H9 (cell line): ENCODE data around the gene KCTD1. TPM values are rescaled to one million over a fixed set of nuclear protein-coding genes. Genes with fewer than 3 reads are reported as not detected.

Experiments
- DNase-seq: peaks from one replicate; pipeline ENCODE4 v3.0.0-alpha.2; 2017
- H2AFZ ChIP-seq: one replicate; pipeline ENCODE4 v1.6.1; 2013; ENCODE audit warnings: mild to moderate bottlenecking, low read length, control low read depth, moderate library complexity
- H2AK5ac ChIP-seq: 2 replicates; pipeline ENCODE4 v1.6.1; 2013; ENCODE audit warnings: low read length, control low read depth, mixed read lengths; ENCODE audit not compliant: insufficient read length
- H2BK120ac ChIP-seq: one replicate; pipeline ENCODE4 v1.6.1; 2013; ENCODE audit warnings: low read depth, mild to moderate bottlenecking, low read length, control low read depth, inconsistent platforms; ENCODE audit not compliant: poor library complexity, severe bottlenecking
- H2BK12ac ChIP-seq: 2 replicates; pipeline ENCODE4 v1.6.1; 2013; ENCODE audit warnings: low read length, control low read depth, mixed read lengths, low read depth; ENCODE audit not compliant: insufficient read length
- H2BK15ac ChIP-seq: 2 replicates; pipeline ENCODE4 v1.6.1; 2013; ENCODE audit warnings: low read depth, low read length, control low read depth
- H2BK20ac ChIP-seq: one replicate; pipeline ENCODE4 v1.6.1; 2013; ENCODE audit warnings: low read depth, mild to moderate bottlenecking, low read length, control low read depth, inconsistent platforms; ENCODE audit not compliant: poor library complexity, severe bottlenecking
- H2BK5ac ChIP-seq: 2 replicates; pipeline ENCODE4 v1.6.1; 2013; ENCODE audit warnings: low read length, control low read depth, mixed read lengths; ENCODE audit not compliant: insufficient read length
- H3K14ac ChIP-seq: 2 replicates; pipeline ENCODE4 v1.6.1; 2013; ENCODE audit warnings: low read length, control low read depth; ENCODE audit not compliant: insufficient read depth
- H3K18ac ChIP-seq: 2 replicates; pipeline ENCODE4 v1.6.1; 2013; ENCODE audit warnings: low read depth, mild to moderate bottlenecking, mixed read lengths, low read length, control low read depth; ENCODE audit not compliant: insufficient read length
- H3K23ac ChIP-seq: 2 replicates; pipeline ENCODE4 v1.6.1; 2013; ENCODE audit warnings: low read length, control low read depth, mixed read lengths, low read depth; ENCODE audit not compliant: insufficient read length
- H3K23me2 ChIP-seq: 2 replicates; pipeline ENCODE4 v1.6.1; 2013; ENCODE audit warnings: low read depth, mild to moderate bottlenecking, mixed read lengths, low read length, control low read depth; ENCODE audit not compliant: insufficient read length, poor library complexity, severe bottlenecking
- H3K27ac ChIP-seq: 2 replicates; pipeline ENCODE4 v1.5.1; 2013; ENCODE audit warnings: low read length, control low read depth, mixed read lengths, low read depth; ENCODE audit not compliant: insufficient read length
- H3K27me3 ChIP-seq: 2 replicates; pipeline ENCODE4 v1.6.1; 2013; ENCODE audit warnings: low read length, control low read depth, inconsistent platforms; ENCODE audit not compliant: insufficient read depth
- H3K4ac ChIP-seq: 2 replicates; pipeline ENCODE4 v1.6.1; 2013; ENCODE audit warnings: low read depth, mild to moderate bottlenecking, control low read depth, inconsistent platforms, low read length, moderate library complexity
- H3K4me1 ChIP-seq: 2 replicates; pipeline ENCODE4 v1.6.1; 2013; ENCODE audit warnings: low read length, control low read depth, inconsistent platforms; ENCODE audit not compliant: insufficient read depth
- H3K4me2 ChIP-seq: 2 replicates; pipeline ENCODE4 v1.6.1; 2013; ENCODE audit warnings: low read length, control low read depth, mixed read lengths; ENCODE audit not compliant: insufficient read length, insufficient read depth
- H3K56ac ChIP-seq: 2 replicates; pipeline ENCODE4 v1.6.1; 2013; ENCODE audit warnings: low read depth, mild to moderate bottlenecking, mixed read lengths, low read length, control low read depth; ENCODE audit not compliant: insufficient read length
- H3K79me1 ChIP-seq: 2 replicates; pipeline ENCODE4 v1.6.1; 2013; ENCODE audit warnings: low read depth, mild to moderate bottlenecking, moderate library complexity, low read length, control low read depth, inconsistent platforms; ENCODE audit not compliant: insufficient read depth, poor library complexity, severe bottlenecking
- H3K79me2 ChIP-seq: 2 replicates; pipeline ENCODE4 v1.6.1; 2013; ENCODE audit warnings: low read length, control low read depth, inconsistent platforms; ENCODE audit not compliant: insufficient read depth
- H3K9ac ChIP-seq: 2 replicates; pipeline ENCODE4 v1.6.1; 2013; ENCODE audit warnings: low read length, control low read depth, mixed read lengths; ENCODE audit not compliant: insufficient read length; ENCODE audit errors: extremely low read depth
- H3K9me3 ChIP-seq: one replicate; pipeline ENCODE4 v1.6.1; 2013; ENCODE audit warnings: low read depth, low read length, inconsistent platforms; ENCODE audit not compliant: control insufficient read depth
- H3T11ph ChIP-seq: one replicate; pipeline ENCODE4 v1.6.1; 2013; ENCODE audit warnings: mild to moderate bottlenecking, low read length, control low read depth, inconsistent platforms
- H4K20me1 ChIP-seq: one replicate; pipeline ENCODE4 v1.6.1; 2013; ENCODE audit not compliant: control insufficient read depth, insufficient read length, insufficient read depth
- H4K5ac ChIP-seq: 2 replicates; pipeline ENCODE4 v1.6.1; 2013; ENCODE audit warnings: low read depth, mild to moderate bottlenecking, mixed read lengths, low read length, control low read depth; ENCODE audit not compliant: insufficient read length
- H4K8ac ChIP-seq: replicated peaks from 2 replicates; pipeline ENCODE4 v1.6.1; 2013; ENCODE audit warnings: low read length, control low read depth, mixed read lengths, low read depth; ENCODE audit not compliant: insufficient read length
- H4K91ac ChIP-seq: 2 replicates; pipeline ENCODE4 v1.6.1; 2013; ENCODE audit warnings: low read depth, mild to moderate bottlenecking, moderate library complexity, mixed read lengths, low read length, control low read depth; ENCODE audit not compliant: insufficient read length
- H3K27ac Mint-ChIP-seq, 3 experiments: 2 replicates in 2 of 3; 3 replicates in 1 of 3; pipeline ENCODE4 v1.8.0; 2020 to 2021; ENCODE audit warnings: mixed read lengths in 3 of 3, mild to moderate bottlenecking in 1 of 3, moderate library complexity in 1 of 3
- H3K27me3 Mint-ChIP-seq: 2 replicates; pipeline ENCODE4 v1.8.0; 2021; ENCODE audit warnings: low read depth, mild to moderate bottlenecking, moderate library complexity, mixed read lengths
- H3K36me3 Mint-ChIP-seq, 3 experiments: 2 replicates in 2 of 3; 3 replicates in 1 of 3; pipeline ENCODE4 v1.8.0; 2020 to 2021; ENCODE audit warnings: low read depth in 3 of 3, mixed read lengths in 3 of 3; ENCODE audit not compliant: insufficient read depth in 1 of 3
- H3K4me1 Mint-ChIP-seq, 2 experiments: 2 replicates each; pipeline ENCODE4 v1.8.0; 2020; ENCODE audit warnings: mixed read lengths in 2 of 2
- H3K4me3 Mint-ChIP-seq, 2 experiments: 2 replicates in 1 of 2; 3 replicates in 1 of 2; pipeline ENCODE4 v1.8.0; 2020 to 2021; ENCODE audit warnings: mild to moderate bottlenecking in 2 of 2, mixed read lengths in 2 of 2, moderate library complexity in 1 of 2
- H3K9me3 Mint-ChIP-seq, 2 experiments: 2 replicates in 1 of 2; 3 replicates in 1 of 2; pipeline ENCODE4 v1.8.0; 2020; ENCODE audit warnings: mild to moderate bottlenecking in 2 of 2, mixed read lengths in 2 of 2, moderate library complexity in 1 of 2
- CTCF ChIP-seq: fragments of 200-600 bp; sonication (generic); conservative IDR thresholded peaks from 3 replicates; pipeline ENCODE4 v1.8.0; 2021; ENCODE audit warnings: antibody characterized with exemption, mild to moderate bottlenecking
- WGBS: extraction: QIAGEN DNeasy Blood & Tissue Kit; methylation state at CpG from one replicate; pipeline ENCODE4 v1.1.7; 2013; ENCODE audit warnings: missing lambda C conversion rate, low lambda C conversion rate, mixed read lengths; ENCODE audit not compliant: insufficient read length; ENCODE audit errors: extremely low coverage; 5-methylcytosine and 5-hydroxymethylcytosine counted together
- total RNA-seq: library from RNA; stranded (reverse); gene quantifications from 2 replicates; pipeline ENCODE4 v1.2.1, GENCODE V29; 2021

Gene KCTD1
- total RNA-seq, 1 experiment from 2014 or later, result 10.8 TPM

- H3K23me2 ChIP-seq, result no peaks in the 10 kb centered on the region
- no peak overlapping the region for H3K56ac ChIP-seq
- no peaks in the 10 kb centered on the region for H3K27me3 ChIP-seq
- WGBS, result no CpG with 5 or more reads among the region's 4 CpGs
- no peak overlapping the region for H2BK120ac ChIP-seq
- no peak overlapping the region for H2BK20ac ChIP-seq
- H2AFZ ChIP-seq, result no peak overlapping the region
- H3K27ac ChIP-seq, result no peak overlapping the region
- H4K91ac ChIP-seq, result no peak overlapping the region
- no peak overlapping the region for H3K14ac ChIP-seq
- H4K20me1 ChIP-seq, result no peaks in the 10 kb centered on the region
- DNase-seq, result no peak
- no peak overlapping the region for H2BK12ac ChIP-seq
- no peak overlapping the region for H3K18ac ChIP-seq
- no peak overlapping the region for H3K27ac Mint-ChIP-seq
- no peak for TF ChIP-seq CTCF
- H3T11ph ChIP-seq, result no peak overlapping the region
- H2BK5ac ChIP-seq, result no peak overlapping the region
- no peaks in the 10 kb centered on the region for H3K27me3 Mint-ChIP-seq
- H3K79me2 ChIP-seq, result no peaks in the 10 kb centered on the region
- H4K8ac ChIP-seq, result no peak overlapping the region
- no peak overlapping the region for H2BK15ac ChIP-seq
- peaks cover 4% of the 10 kb centered on the region in 2 experiments for H3K4me1 Mint-ChIP-seq
- no peaks in the 10 kb centered on the region for H3K9me3 ChIP-seq
- no peak overlapping the region for H3K4ac ChIP-seq
- H3K36me3 Mint-ChIP-seq, result no peaks in the 10 kb centered on the region
- no peak overlapping the region for H2AK5ac ChIP-seq
- no peaks in the 10 kb centered on the region for H3K79me1 ChIP-seq
- H3K23ac ChIP-seq, result no peak overlapping the region
- no peak overlapping the region for H3K4me3 Mint-ChIP-seq
- no peaks in the 10 kb centered on the region for H3K9me3 Mint-ChIP-seq
- no peak overlapping the region for H4K5ac ChIP-seq
- peaks cover 4% of the 10 kb centered on the region; the same call in 1 of the 2 replicates for H3K4me1 ChIP-seq
- H3K9ac ChIP-seq, result no peak overlapping the region
- no peak overlapping the region for H3K4me2 ChIP-seq
Observed at GRCh38 chr18:26424428-26425147, 123.8 kb downstream of the KCTD1 start.
